HepG2 (cell line): ENCODE data around the gene CARS1.

Source experiments
- ASH2L ChIP-seq: fragments of 300-600, 200-600 bp; sonication (generic); IDR thresholded peaks from 2 replicates; pipeline ENCODE4 v1.7.0; 2017; ENCODE audit warnings: low read depth, mild to moderate bottlenecking, moderate library complexity, mixed read lengths, low read length; ENCODE audit not compliant: insufficient read length
- CBX5 ChIP-seq: sonication (generic); formaldehyde crosslinking; IDR thresholded peaks from 2 replicates; pipeline ENCODE4 v1.4.0; 2020; ENCODE audit warnings: missing genetic modification reagents, borderline replicate concordance
- CCDC6 ChIP-seq: sonication (generic); formaldehyde crosslinking; IDR thresholded peaks from 2 replicates; pipeline ENCODE4 v1.8.1; 2022; ENCODE audit warnings: mild to moderate bottlenecking, missing genetic modification reagents, moderate library complexity
- FOSL1 ChIP-seq: sonication (generic); formaldehyde crosslinking; IDR thresholded peaks from 2 replicates; pipeline ENCODE4 v1.9.0; 2021; ENCODE audit warnings: missing genetic modification reagents, borderline replicate concordance
- MXD4 ChIP-seq: IDR thresholded peaks from 2 replicates; pipeline ENCODE4 v1.6.1; 2016; ENCODE audit warnings: mild to moderate bottlenecking, missing biosample characterization, missing genetic modification reagents
- RAD21 ChIP-seq: fragments of 450-650 bp; formaldehyde crosslinking; IDR thresholded peaks from 2 replicates; pipeline ENCODE4 v1.5.0; 2020; ENCODE audit warnings: mild to moderate bottlenecking
- RFX5 ChIP-seq: IDR thresholded peaks from 2 replicates; pipeline ENCODE4 v1.6.1; 2011; ENCODE audit warnings: low read depth, low read length, improper control_type of control experiment
- TRIM24 ChIP-seq: sonication (generic); formaldehyde crosslinking; IDR thresholded peaks from 2 replicates; pipeline ENCODE4 v1.8.0; 2022; ENCODE audit warnings: mild to moderate bottlenecking, missing genetic modification reagents
- ZNF232 ChIP-seq: sonication (generic); formaldehyde crosslinking; IDR thresholded peaks from 2 replicates; pipeline ENCODE4 v1.4.0; 2020; ENCODE audit warnings: missing genetic modification reagents, borderline replicate concordance
- TF ChIP-seq, protein P1 (sequence below): sonication (generic); formaldehyde crosslinking; IDR thresholded peaks from 2 replicates; pipeline ENCODE4 v1.5.0; 2020; ENCODE audit warnings: mild to moderate bottlenecking, missing genetic modification reagents, borderline replicate concordance

DNA sequence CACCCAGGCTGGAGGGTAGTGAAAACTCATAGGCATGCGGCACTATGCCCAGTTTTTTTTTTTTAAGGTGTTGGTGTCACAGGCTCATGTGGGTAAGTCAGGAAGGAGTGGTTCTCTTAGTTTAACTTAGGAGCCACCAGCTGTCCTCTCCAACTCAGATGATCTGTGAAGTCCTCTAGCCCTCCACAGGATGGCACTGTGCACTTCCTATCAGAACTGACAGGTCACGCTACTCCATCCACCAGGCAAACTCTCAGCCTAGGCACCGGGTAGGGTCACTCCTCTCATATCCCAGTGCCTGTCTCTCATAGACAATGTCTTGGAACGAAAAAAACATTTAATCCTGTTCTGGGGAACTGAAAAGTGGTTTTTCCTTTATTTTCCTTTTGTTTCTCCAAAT is 81.6 kb downstream of the CARS1 start:
- TF ChIP-seq RFX5 (no peak), MXD4 (CRISPR knock-in tag) (no peak), RAD21 (no peak; the same call in 1 of the 2 replicates), CBX5 (CRISPR knock-in tag) (no peak), CCDC6 (CRISPR knock-in tag) (no peak), TRIM24 (no peak), ASH2L (no peak), FOSL1 (CRISPR knock-in tag) (no peak), ZNF232 (no peak)
- TF ChIP-seq, protein P1, sequence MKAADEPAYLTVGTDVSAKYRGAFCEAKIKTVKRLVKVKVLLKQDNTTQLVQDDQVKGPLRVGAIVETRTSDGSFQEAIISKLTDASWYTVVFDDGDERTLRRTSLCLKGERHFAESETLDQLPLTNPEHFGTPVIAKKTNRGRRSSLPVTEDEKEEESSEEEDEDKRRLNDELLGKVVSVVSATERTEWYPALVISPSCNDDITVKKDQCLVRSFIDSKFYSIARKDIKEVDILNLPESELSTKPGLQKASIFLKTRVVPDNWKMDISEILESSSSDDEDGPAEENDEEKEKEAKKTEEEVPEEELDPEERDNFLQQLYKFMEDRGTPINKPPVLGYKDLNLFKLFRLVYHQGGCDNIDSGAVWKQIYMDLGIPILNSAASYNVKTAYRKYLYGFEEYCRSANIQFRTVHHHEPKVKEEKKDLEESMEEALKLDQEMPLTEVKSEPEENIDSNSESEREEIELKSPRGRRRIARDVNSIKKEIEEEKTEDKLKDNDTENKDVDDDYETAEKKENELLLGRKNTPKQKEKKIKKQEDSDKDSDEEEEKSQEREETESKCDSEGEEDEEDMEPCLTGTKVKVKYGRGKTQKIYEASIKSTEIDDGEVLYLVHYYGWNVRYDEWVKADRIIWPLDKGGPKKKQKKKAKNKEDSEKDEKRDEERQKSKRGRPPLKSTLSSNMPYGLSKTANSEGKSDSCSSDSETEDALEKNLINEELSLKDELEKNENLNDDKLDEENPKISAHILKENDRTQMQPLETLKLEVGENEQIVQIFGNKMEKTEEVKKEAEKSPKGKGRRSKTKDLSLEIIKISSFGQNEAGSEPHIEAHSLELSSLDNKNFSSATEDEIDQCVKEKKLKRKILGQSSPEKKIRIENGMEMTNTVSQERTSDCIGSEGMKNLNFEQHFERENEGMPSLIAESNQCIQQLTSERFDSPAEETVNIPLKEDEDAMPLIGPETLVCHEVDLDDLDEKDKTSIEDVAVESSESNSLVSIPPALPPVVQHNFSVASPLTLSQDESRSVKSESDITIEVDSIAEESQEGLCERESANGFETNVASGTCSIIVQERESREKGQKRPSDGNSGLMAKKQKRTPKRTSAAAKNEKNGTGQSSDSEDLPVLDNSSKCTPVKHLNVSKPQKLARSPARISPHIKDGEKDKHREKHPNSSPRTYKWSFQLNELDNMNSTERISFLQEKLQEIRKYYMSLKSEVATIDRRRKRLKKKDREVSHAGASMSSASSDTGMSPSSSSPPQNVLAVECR (CRISPR knock-in tag), result 0 out of 2 replicates have a peak, but pooled peaks have one; percentile 20
